Psoas muscle (tissue), 8 donors: ENCODE results near the gene CFTR. TPM values are rescaled to one million over a fixed set of nuclear protein-coding genes. Genes with fewer than 3 reads are reported as not detected.

Experiments
- ATAC-seq, 4 donors: fragments of 200-7000 bp; cut with Tn5 transposase; one replicate each; pipeline ENCODE4 v1.9.1; 2020; ENCODE audit warnings: moderate library complexity in 3 of 4, mild to moderate bottlenecking in 2 of 4
- DNase-seq, 2 donors: peaks; one replicate each; pipeline ENCODE4 v3.0.0-alpha.2; 2020
- H3K27ac ChIP-seq: fragments of 200-600 bp; one replicate; pipeline ENCODE4 v1.8.0; 2022
- H3K27me3 ChIP-seq, 3 donors: fragments of 200-600 bp in 1 of 3; one replicate each; pipeline versions ENCODE4 v1.6.1 to v1.8.0; 2013 to 2022; ENCODE audit warnings: low read length in 2 of 3, mild to moderate bottlenecking in 2 of 3, moderate library complexity in 1 of 3; ENCODE audit not compliant: insufficient read depth in 3 of 3
- H3K36me3 ChIP-seq, 2 donors: fragments of 200-600 bp in 1 of 2; one replicate each; pipeline versions ENCODE4 v1.6.1 to v1.8.0; 2013 to 2022; ENCODE audit warnings: low read depth in 1 of 2, mild to moderate bottlenecking in 1 of 2, moderate library complexity in 1 of 2; ENCODE audit not compliant: insufficient read depth in 1 of 2
- H3K4me1 ChIP-seq: fragments of 200-600 bp; one replicate; pipeline ENCODE4 v1.8.0; 2022
- H3K4me3 ChIP-seq: fragments of 200-600 bp; one replicate; pipeline ENCODE4 v1.8.0; 2022; ENCODE audit warnings: mild to moderate bottlenecking
- H3K9me3 ChIP-seq: fragments of 200-600 bp; one replicate; pipeline ENCODE4 v1.8.0; 2022
- CTCF ChIP-seq: fragments of 200-600 bp; IDR thresholded peaks from one replicate; pipeline ENCODE4 v1.8.0; 2022; ENCODE audit warnings: antibody characterized with exemption
- WGBS, 3 donors: extraction: QIAGEN DNeasy Blood & Tissue Kit; methylation state at CpG; one replicate each; pipeline versions ENCODE4 v1.1.6 to v1.1.7; 2013; 5-methylcytosine and 5-hydroxymethylcytosine counted together
- intact Hi-C, 2 donors: fragments of 100-400 bp; cut with DNase I; formaldehyde crosslinking; loops; one replicate each; pipeline versions ENCODE4 v1.11.0 to v1.14.2; 2022
- polyA plus RNA-seq, 3 donors: library from polyadenylated mRNA; stranded (reverse); fragments of 200-250 nt; gene quantifications; one replicate each; pipeline ENCODE4 v1.2.3, GENCODE V29; 2013
- total RNA-seq, 4 donors: library from RNA; stranded (reverse); fragmentation: NEBNext Ultra II Directional in 2 of 4; extraction: Animal tissue kit (Norgen Biotek cat#: 25700) in 2 of 4; gene quantifications; one replicate each; pipeline versions ENCODE4 v1.2.1 to v1.2.4, GENCODE V29; 2021 to 2023
- donor health status: healthy with polysubstance abuse.
- donor health status: DM: no; HTN: no; CAD: no; lungs with moderate emphysema.
- donor health status: Bipolar disorder and iron deficiency.
- donor health status: healthy.
- donor health status: DM: yes; HTN: yes; CAD: no.
- donor health status: DM: no; HTN: no; CAD: no.
- donor health status: DM: no; HTN: no; CAD: no.
- donor health status: DM: yes; HTN: yes; CAD: no.

CFTR gene
- total and polyA plus RNA-seq, 7 donors, result 0.01 to 0.06 TPM; not detected in 5

GRCh38 chr7:117606132-117606531 lies 126.3 kb downstream of the CFTR start:
- ATAC-seq (no peak), DNase-seq (no peak)
- 80 to 92% (median 88%) methylated on average over 3 of the region's 3 CpGs for WGBS, 3 donors
- no peaks in the 10 kb centered on the region for H3K27me3 ChIP-seq
- no peaks in the 10 kb centered on the region for H3K36me3 ChIP-seq
- TF ChIP-seq CTCF, result no peak
- H3K9me3 ChIP-seq, result no peaks in the 10 kb centered on the region
- H3K4me3 ChIP-seq, result no peak overlapping the region
- H3K27ac ChIP-seq, result no peak overlapping the region
- intact Hi-C loops, result no loop called here
- no peaks in the 10 kb centered on the region for H3K4me1 ChIP-seq

- WGBS, 3 donors, result 90 to 95% (median 92%) methylated on average over 2 of the region's 2 CpGs
- Histone ChIP-seq H3K27me3 (no peaks in the 10 kb centered on the region), H3K4me1 (no peaks in the 10 kb centered on the region), H3K4me3 (no peak overlapping the region), H3K9me3 (no peaks in the 10 kb centered on the region), H3K36me3 (no peaks in the 10 kb centered on the region), H3K27ac (no peak overlapping the region)
- no peak for DNase-seq
- intact Hi-C loops, result no loop called here
- no peak for ATAC-seq
- no peak for TF ChIP-seq CTCF
Measured at GRCh38 chr7:117610396-117610795, 130.6 kb downstream of the CFTR start.

- H3K9me3 ChIP-seq, result no peaks in the 10 kb centered on the region
- DNase-seq, result no peak
- no peak for ATAC-seq
- TF ChIP-seq CTCF, result no peak
- no peaks in the 10 kb centered on the region for H3K36me3 ChIP-seq
- WGBS, 3 donors, result 69 to 84% (median 80%) methylated on average over 3 of the region's 3 CpGs
- intact Hi-C loops, result no loop called here
- no peaks in the 10 kb centered on the region for H3K27me3 ChIP-seq
- H3K27ac ChIP-seq, result no peak overlapping the region
- no peaks in the 10 kb centered on the region for H3K4me1 ChIP-seq
- H3K4me3 ChIP-seq, result no peak overlapping the region
Measured at GRCh38 chr7:117612637-117613036, 132.8 kb downstream of the CFTR start.

GRCh38 chr7:117616694-117617093 lies 136.9 kb downstream of the CFTR start:
- no peak for TF ChIP-seq CTCF
- H3K36me3 ChIP-seq, result no peaks in the 10 kb centered on the region
- intact Hi-C loops, result no loop called here
- no peak for DNase-seq
- H3K27me3 ChIP-seq, result no peaks in the 10 kb centered on the region
- 37 to 49% (median 38%) methylated on average over 1 of the region's 1 CpG for WGBS, 3 donors
- no peak overlapping the region for H3K4me3 ChIP-seq
- no peaks in the 10 kb centered on the region for H3K4me1 ChIP-seq
- ATAC-seq, result no peak
- no peaks in the 10 kb centered on the region for H3K9me3 ChIP-seq
- H3K27ac ChIP-seq, result no peak overlapping the region

GRCh38 chr7:117619681-117620080 lies 139.9 kb downstream of the CFTR start:
- intact Hi-C loops, result no loop called here
- H3K27ac ChIP-seq, result no peak overlapping the region
- no peaks in the 10 kb centered on the region for H3K36me3 ChIP-seq
- H3K4me3 ChIP-seq, result no peak overlapping the region
- no peaks in the 10 kb centered on the region for H3K4me1 ChIP-seq
- no peak for DNase-seq
- ATAC-seq, result no peak
- H3K9me3 ChIP-seq, result no peaks in the 10 kb centered on the region
- TF ChIP-seq CTCF, result no peak
- H3K27me3 ChIP-seq, result no peaks in the 10 kb centered on the region
